Stimulated activated CD8-positive, alpha-beta memory T cell treated with anti-CD3 and anti-CD28 coated beads, Interleukin-4, amount 100 ng/mL, for 24 hours (primary cell): ENCODE data around the gene KRT17.
"Not testable (repeated sequence)": the region's sequence is repeated elsewhere in the genome, so short reads cannot be mapped to it uniquely, and the experiment has no call there.

Experiments
- DNase-seq: peaks from one replicate; pipeline ENCODE4 v3.0.0-alpha.2; 2020; ENCODE audit warnings: low read depth

The KRT17 gene

GRCh38 chr17:41634639-41635038 is 10.3 kb upstream of the KRT17 start:
- no peak for DNase-seq

GRCh38 chr17:41633556-41634199 is 9.3 kb upstream of the KRT17 start:
- DNase-seq = no peak

GRCh38 chr17:41632482-41633105 is 8.2 kb upstream of the KRT17 start:
- DNase-seq = no peak

- no peak for DNase-seq
Observed at GRCh38 chr17:41631898-41632285, 7.5 kb upstream of the KRT17 start.

DNA sequence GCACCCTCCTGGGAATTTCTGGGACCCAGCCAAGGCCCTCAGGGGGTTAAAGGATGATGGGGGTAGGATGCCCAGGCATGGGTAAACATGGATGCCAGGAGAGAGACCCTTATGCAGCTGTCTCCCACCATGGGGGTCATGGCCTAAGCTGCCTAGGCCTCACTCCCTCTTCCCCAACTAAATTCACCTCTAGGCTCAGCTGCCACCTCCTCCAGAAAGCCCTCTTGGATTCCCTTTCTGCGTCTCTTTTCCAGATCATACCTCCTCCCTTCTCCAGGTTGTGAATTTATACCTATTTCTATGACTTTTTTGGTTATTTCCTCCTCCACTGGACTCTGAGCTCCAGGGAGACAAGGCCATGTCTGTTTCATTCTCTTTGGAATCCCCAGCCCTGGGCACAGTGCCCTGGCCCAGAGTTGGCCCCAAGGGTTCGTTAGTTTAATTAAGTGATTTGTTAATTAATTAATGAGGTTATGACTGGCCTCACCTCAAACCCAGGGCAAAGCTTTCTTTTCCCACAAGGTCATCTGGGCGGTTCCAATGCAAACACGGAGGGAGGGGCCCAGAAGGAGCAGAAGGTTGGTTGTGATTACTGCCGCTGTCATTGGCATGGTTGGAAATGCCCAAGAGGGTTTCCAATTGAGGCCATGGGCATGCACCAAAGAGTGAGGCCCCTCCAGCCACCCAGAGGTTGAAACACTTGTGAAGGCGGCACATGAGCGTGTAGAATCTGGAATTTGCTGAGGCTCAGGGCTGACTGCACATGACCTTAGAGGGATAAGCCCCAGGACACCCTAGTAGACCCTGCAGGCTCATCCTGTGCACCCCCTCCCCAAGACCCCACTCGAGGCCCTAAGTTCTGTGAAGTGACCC is 6.9 kb upstream of the KRT17 start:
- DNase-seq = no peak

DNA sequence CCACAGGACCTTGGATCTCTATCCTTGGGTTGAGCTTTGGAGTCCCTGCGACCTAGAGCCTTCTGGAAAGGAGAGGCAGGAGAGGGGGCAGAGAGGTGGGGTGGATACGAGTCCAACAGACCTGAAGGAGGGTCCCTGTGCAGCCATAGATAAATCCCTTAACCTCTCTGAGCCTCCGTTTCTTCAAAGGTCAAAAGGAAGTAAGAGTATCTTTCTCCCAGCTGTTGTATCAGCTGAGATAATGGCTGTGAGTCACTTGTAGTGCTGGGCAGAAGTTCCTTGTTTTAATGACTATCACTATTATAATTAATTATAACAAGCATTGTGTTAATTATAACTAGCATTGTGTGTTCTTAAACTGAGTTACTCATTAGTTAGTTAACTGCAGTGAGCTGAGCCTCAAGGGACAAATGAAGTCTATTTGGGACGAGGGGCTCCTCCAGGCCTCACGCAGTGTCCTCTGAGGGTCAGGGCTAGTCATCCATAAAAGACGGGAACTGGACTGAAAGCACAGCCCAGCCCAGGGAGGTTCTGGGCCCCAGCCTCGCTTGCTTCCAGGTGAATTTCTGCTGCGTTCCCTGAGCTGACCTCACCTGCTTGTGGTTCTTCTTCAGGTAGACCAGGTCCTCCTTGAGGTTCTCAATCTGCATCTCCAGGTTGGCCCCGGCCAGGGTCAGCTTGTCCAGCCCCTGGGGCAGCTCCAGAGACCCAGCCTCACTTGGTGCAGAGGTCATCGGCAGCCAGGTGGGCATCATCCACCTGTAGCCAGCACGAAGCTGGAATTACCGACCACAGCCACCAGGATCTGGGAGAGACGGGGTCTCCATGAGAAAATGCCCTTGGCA is 5.7 kb upstream of the KRT17 start:
- no peak for DNase-seq

DNA sequence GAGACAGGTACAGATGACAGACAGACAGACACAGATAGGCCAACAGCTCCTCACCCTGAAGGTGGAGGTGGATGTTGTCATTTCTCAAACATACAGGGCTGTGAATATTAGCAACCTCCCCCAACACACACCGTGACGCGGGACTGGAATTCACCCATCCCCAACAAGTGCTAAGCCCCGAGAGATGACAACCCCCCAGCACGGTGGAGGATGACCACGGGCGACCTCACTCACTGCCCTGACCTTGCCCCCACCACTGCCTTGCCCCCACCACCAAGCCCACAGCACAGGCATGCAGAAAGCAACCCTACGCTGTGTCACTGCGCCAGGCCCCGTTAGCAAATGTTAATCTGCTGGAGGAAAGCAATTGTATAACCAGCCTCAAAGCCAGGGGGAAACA is 4.9 kb upstream of the KRT17 start:
- no peak for DNase-seq

- DNase-seq = not testable (repeated sequence)
Observed at GRCh38 chr17:41628621-41629255, 4.4 kb upstream of the KRT17 start.

DNA sequence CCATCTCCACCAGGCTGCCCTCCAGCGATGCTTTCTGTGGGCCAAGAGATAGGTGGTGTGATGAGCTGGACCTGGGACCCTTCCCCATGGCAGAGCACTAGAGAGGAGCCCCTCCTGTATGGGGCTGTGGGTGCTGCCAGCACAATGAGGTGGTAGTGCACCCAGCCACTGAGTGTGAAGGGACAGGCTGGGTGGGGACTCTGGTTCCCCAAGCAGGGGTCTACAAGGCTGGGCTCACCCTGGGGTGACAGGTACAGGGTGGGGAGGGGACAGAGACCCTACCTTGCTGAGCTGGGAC is 3.6 kb upstream of the KRT17 start:
- DNase-seq = not testable (repeated sequence)

DNA sequence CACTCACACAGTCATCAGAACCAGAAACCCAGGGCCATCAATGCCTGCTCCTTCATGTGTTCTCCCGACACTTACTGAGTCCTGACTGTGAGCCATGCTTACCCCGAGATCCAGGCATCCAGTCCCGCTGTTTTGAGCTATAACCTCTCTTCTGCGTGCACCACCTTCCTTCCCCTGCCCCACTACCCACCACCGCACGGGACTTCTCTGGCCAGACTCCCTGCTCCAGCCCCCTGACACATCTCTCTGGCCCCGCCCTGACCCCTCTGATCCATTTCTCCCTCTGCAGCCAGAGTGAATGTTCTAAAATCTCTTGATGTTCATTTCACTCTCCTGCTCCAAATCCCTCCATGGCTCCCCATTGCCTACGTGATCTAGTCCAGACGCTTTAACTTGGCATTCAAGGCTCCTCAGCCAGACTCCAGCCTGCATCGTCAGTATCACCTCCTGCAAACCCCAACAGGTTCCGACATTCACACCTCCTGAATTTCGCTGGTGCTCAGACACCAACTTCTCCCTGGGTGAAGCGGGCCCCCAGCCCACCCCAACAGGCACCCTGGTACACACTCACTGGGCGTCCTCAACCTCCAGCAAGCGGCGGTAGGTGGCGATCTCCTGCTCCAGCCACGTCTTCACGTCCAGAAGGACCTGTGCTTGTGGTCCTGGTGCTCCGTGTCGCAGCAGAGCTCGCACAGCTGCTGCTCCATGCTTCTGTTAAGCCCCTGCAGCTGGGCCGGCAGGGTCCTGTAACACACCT is 3.1 kb upstream of the KRT17 start:
- no peak for DNase-seq

- DNase-seq = not testable (repeated sequence)
Observed at GRCh38 chr17:41626914-41627295, 2.5 kb upstream of the KRT17 start.

GRCh38 chr17:41626028-41626913 is 1.9 kb upstream of the KRT17 start:
- DNase-seq = not testable (repeated sequence)

GRCh38 chr17:41625602-41626001 is 1.2 kb upstream of the KRT17 start:
- no peak for DNase-seq

- DNase-seq = not testable (repeated sequence)
Observed at GRCh38 chr17:41623184-41623861, 1.1 kb downstream of the KRT17 start.

DNA sequence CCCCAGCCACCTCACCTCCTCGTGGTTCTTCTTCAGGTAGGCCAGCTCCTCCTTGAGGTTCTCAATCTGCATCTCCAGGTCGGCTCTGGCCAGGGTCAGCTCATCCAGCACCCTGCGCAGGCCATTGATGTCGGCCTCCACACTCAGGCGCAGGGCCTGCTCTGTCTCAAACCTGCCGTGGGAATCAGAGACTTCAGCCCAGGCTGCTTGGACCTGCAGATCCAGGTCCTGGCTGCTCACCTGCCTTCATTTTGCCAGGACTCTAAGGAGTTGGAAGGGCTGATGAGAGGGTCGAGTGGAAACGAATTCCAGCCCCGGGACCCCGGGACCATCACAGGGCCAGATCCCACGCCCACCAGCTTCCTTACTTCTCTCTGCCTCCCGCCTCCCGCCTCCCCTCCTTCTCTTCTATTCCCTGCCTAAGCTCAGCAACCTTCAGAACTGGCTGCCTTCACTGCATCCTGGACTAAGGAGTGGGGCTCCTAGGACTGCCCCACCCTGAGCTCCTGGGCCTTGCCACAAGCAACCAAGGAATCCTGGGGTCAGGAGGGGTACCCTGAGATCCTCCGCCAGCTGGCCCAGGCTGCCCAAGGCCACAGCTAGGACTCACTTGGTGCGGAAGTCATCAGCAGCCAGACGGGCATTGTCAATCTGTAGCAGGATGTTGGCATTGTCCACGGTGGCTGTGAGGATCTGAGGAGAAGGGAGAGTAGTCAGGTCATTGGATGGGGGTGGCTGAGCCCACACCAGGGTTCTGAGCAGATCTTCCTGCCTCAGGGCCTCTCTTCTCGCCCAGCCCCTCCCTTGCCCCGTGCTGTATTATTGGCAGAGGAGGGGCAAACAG is 1.8 kb downstream of the KRT17 start:
- DNase-seq = not testable (repeated sequence)

DNA sequence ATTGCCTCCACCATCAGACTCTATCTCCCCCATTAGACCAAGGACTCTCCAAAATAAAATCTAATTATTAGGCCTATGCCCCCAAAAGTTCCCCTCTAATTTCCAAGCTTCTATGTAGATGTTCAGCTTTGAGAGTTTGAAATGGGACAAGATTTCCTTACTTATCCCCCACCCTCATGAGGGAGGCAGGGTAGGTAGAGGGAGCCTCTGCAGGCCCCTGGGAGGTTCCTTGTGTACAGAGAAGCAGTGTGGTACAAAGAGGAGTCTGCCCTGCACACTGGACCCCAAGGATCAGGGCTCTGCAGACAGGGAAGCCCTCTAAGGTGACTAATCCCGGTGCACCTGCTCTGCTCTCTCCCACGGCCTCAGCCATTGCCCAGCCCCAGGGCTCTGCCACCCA is 2.5 kb downstream of the KRT17 start:
- DNase-seq = no peak

DNA sequence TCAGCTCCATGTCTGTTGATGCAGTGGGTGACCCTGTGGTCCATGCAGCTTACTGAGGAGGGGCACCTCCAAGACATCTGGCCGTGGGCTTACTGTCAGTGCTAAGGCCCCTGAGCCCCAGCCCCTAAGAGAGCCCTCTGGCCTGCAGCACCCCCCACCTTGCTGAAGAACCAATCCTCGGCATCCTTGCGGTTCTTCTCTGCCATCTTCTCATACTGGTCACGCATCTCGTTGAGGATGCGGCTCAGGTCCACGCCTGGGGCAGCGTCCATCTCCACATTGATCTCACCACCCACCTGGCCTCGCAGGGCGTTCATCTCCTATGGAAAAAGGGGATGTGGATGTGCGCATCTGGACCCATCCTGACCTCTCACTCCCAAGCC is 2.9 kb downstream of the KRT17 start:
- DNase-seq = not testable (repeated sequence)

DNA sequence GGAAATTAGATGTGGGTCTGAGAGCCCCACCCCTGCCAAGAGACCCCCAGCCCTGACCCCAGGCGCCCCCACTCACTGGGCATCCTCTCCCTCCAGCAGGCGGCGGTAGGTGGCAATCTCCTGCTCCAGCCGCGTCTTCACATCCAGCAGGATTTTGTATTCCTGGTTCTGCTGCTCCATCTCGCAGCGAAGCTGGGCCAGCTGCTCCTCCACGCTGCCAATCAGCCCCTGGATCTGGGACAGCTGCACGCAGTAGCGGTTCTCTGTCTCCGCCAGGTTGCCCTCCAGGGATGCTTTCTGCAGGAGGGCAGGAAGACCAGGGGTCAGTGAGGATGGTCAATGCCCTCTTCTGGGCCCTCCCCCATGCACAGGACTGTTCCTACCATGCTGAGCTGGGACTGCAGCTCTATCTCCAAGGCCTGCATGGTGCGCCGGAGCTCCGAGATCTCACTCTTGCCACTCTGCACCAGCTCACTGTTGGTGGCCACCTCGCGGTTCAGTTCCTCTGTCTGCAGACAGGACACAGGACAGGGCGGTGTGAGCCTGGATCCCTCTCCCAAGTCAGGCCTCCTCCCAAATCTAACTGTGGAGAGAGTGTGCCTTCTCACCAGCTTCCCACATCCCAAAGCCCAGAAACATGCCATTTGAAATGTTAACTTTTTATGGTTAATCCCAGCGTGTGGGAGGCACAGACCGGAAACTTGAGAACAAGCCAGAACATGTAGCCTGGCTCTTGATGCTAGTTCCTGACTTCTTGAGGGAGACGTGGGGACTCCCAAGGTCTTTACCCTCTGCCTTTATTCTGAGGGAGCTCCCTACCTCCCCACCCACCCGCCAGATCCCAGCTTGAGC is 3.6 kb downstream of the KRT17 start:
- no peak for DNase-seq
